H1 (cell line): ENCODE results near the gene GRIP2. TPM values are rescaled to one million over a fixed set of nuclear protein-coding genes. Genes with fewer than 3 reads are reported as not detected.

ENCODE experiments used
- CTCF ChIA-PET: fragments of 300-600 bp; sonication (Branson Sonifier 250); formaldehyde crosslinking; loops from one replicate; lab custom pipeline; 2021; ENCODE audit not compliant: partially characterized antibody; lab: Charles Lee
- POLR2A ChIA-PET: fragments of 300-600 bp; sonication (Branson Sonifier 250); formaldehyde crosslinking; loops from one replicate; lab custom pipeline; 2021; ENCODE audit warnings: inconsistent platforms; ENCODE audit not compliant: partially characterized antibody; lab: Charles Lee
- DNase-seq, 2 experiments: peaks; one replicate each; pipeline versions ENCODE4 v3.0.0 to v3.0.0-alpha.2; 2010 to 2022; ENCODE audit warnings: low spot score in 2 of 2, low read depth in 1 of 2, mixed read lengths in 1 of 2
- FAIRE-seq: peaks from 2 replicates; lab custom pipeline; 2011; peaks lifted over from hg19 to GRCh38; lab: Jason Lieb, UNC
- H2AFZ ChIP-seq: 2 replicates; pipeline ENCODE4 v1.8.1; 2012; ENCODE audit warnings: low read length, inconsistent platforms
- H2AK5ac ChIP-seq: 2 replicates; pipeline ENCODE4 v1.6.1; 2013; ENCODE audit warnings: low read depth, low read length
- H2BK120ac ChIP-seq: replicated peaks from 2 replicates; pipeline ENCODE3; 2013; ENCODE audit warnings: low read depth, low read length, inconsistent platforms
- H2BK12ac ChIP-seq: 2 replicates; pipeline ENCODE4 v1.6.1; 2013; ENCODE audit warnings: low read depth, low read length
- H2BK15ac ChIP-seq: 2 replicates; pipeline ENCODE4 v1.6.1; 2013; ENCODE audit warnings: low read length
- H2BK20ac ChIP-seq: 2 replicates; pipeline ENCODE4 v1.6.1; 2013; ENCODE audit warnings: low read length
- H2BK5ac ChIP-seq: 2 replicates; pipeline ENCODE4 v1.6.1; 2013; ENCODE audit warnings: low read depth, low read length
- H3K14ac ChIP-seq: 2 replicates; pipeline ENCODE4 v1.6.1; 2013; ENCODE audit warnings: inconsistent platforms; ENCODE audit not compliant: insufficient read length
- H3K18ac ChIP-seq: 2 replicates; pipeline ENCODE4 v1.6.1; 2013; ENCODE audit warnings: low read length; ENCODE audit errors: extremely low read depth
- H3K23ac ChIP-seq: 2 replicates; pipeline ENCODE4 v1.6.1; 2013; ENCODE audit warnings: inconsistent platforms; ENCODE audit not compliant: insufficient read length
- H3K23me2 ChIP-seq: 2 replicates; pipeline ENCODE4 v1.6.1; 2013; ENCODE audit warnings: low read depth, low read length
- H3K27ac ChIP-seq: 2 replicates; pipeline ENCODE4 v1.6.1; 2011; ENCODE audit warnings: low read depth, low read length, inconsistent platforms
- H3K27me3 ChIP-seq, 4 experiments: replicated peaks in 1 of 4; 1 replicate in 1 of 4; 2 replicates in 3 of 4; pipeline versions ENCODE4 v1.6.1 to v1.8.1; 2011 to 2013; ENCODE audit warnings: low read length in 3 of 4, mild to moderate bottlenecking in 3 of 4, inconsistent platforms in 2 of 4, mixed read lengths in 2 of 4, moderate library complexity in 1 of 4; ENCODE audit not compliant: control insufficient read depth in 3 of 4, insufficient read depth in 3 of 4; ENCODE audit errors: extremely low read depth in 1 of 4
- H3K36me3 ChIP-seq, 4 experiments: 2 replicates each; pipeline versions ENCODE4 v1.6.1 to v1.8.1; 2011 to 2013; ENCODE audit warnings: mild to moderate bottlenecking in 4 of 4, low read length in 3 of 4, moderate library complexity in 2 of 4, control low read depth in 1 of 4, inconsistent platforms in 1 of 4; ENCODE audit not compliant: insufficient read depth in 4 of 4, control insufficient read depth in 2 of 4
- H3K4ac ChIP-seq: replicated peaks from 2 replicates; pipeline ENCODE3; 2013; ENCODE audit warnings: low read length, low read depth, mixed read lengths, inconsistent platforms; ENCODE audit not compliant: insufficient read length
- H3K4me1 ChIP-seq, 4 experiments: replicated peaks in 1 of 4; 1 replicate in 1 of 4; 2 replicates in 3 of 4; pipeline versions ENCODE4 v1.6.1 to v1.8.1; 2011 to 2013; ENCODE audit warnings: low read length in 3 of 4, inconsistent platforms in 2 of 4, mixed read lengths in 1 of 4; ENCODE audit not compliant: insufficient read depth in 4 of 4, control insufficient read depth in 3 of 4
- H3K4me2 ChIP-seq, 2 experiments: 2 replicates each; pipeline versions ENCODE4 v1.6.1 to v1.8.1; 2011 to 2013; ENCODE audit warnings: low read depth in 2 of 2, low read length in 2 of 2, control low read depth in 1 of 2, inconsistent platforms in 1 of 2, mild to moderate bottlenecking in 1 of 2; ENCODE audit not compliant: insufficient read depth in 1 of 2
- H3K4me3 ChIP-seq, 4 experiments: fragments of 200-600, 300-600 bp in 1 of 4; sonication (generic), shearing (Covaris generic), sonication (Bioruptor Twin) in 1 of 4; 2 replicates each; pipeline versions ENCODE4 v1.5.1 to v1.8.1; 2011 to 2016; ENCODE audit warnings: low read length in 4 of 4, low read depth in 3 of 4, control low read depth in 2 of 4, inconsistent platforms in 2 of 4, mild to moderate bottlenecking in 2 of 4, mixed read lengths in 1 of 4, moderate library complexity in 1 of 4; ENCODE audit not compliant: insufficient read depth in 2 of 4; ENCODE audit errors: extremely low read depth in 1 of 4
- H3K56ac ChIP-seq: replicated peaks from 2 replicates; pipeline ENCODE3; 2013; ENCODE audit warnings: low read depth, mild to moderate bottlenecking, mixed read lengths, low read length, inconsistent platforms; ENCODE audit not compliant: insufficient read length
- H3K79me1 ChIP-seq: 2 replicates; pipeline ENCODE4 v1.6.1; 2013; ENCODE audit warnings: low read depth, low read length, control low read depth
- H3K79me2 ChIP-seq, 2 experiments: 2 replicates each; pipeline versions ENCODE4 v1.6.1 to v1.8.1; 2012 to 2013; ENCODE audit warnings: low read length in 2 of 2, mild to moderate bottlenecking in 2 of 2, inconsistent platforms in 1 of 2; ENCODE audit not compliant: insufficient read depth in 2 of 2, control insufficient read depth in 1 of 2
- H3K9ac ChIP-seq, 4 experiments: replicated peaks in 1 of 4; 1 replicate in 1 of 4; 2 replicates in 3 of 4; pipeline versions ENCODE4 v1.6.1 to v1.8.1; 2011 to 2013; ENCODE audit warnings: low read depth in 3 of 4, low read length in 3 of 4, control low read depth in 2 of 4, mild to moderate bottlenecking in 2 of 4, moderate library complexity in 2 of 4, inconsistent platforms in 1 of 4; ENCODE audit errors: extremely low read depth in 1 of 4
- H3K9me3 ChIP-seq, 2 experiments: 2 replicates each; pipeline versions ENCODE4 v1.6.1 to v1.8.1; 2012 to 2013; ENCODE audit warnings: mild to moderate bottlenecking in 2 of 2, moderate library complexity in 2 of 2, control low read depth in 1 of 2, inconsistent platforms in 1 of 2, low read depth in 1 of 2, low read length in 1 of 2, mixed read lengths in 1 of 2; ENCODE audit not compliant: insufficient read depth in 2 of 2
- H4K20me1 ChIP-seq, 2 experiments: replicated peaks in 1 of 2; 2 replicates each; pipeline versions ENCODE3 to v1.8.1; 2011 to 2013; ENCODE audit warnings: inconsistent platforms in 2 of 2, low read length in 2 of 2, mild to moderate bottlenecking in 1 of 2; ENCODE audit not compliant: insufficient read depth in 2 of 2, control insufficient read depth in 1 of 2
- H4K5ac ChIP-seq: 2 replicates; pipeline ENCODE4 v1.6.1; 2013; ENCODE audit warnings: low read length, low read depth, mixed read lengths, inconsistent platforms; ENCODE audit not compliant: insufficient read length
- H4K8ac ChIP-seq: 2 replicates; pipeline ENCODE4 v1.8.0; 2013; ENCODE audit warnings: mild to moderate bottlenecking, moderate library complexity, low read length, inconsistent platforms; ENCODE audit not compliant: insufficient read depth; ENCODE audit errors: extremely low read depth
- H4K91ac ChIP-seq: replicated peaks from 2 replicates; pipeline ENCODE3; 2013; ENCODE audit warnings: low read length, mixed read lengths, inconsistent platforms; ENCODE audit not compliant: insufficient read length
- CBX5 ChIP-seq: fragments of 300-800, 300-1000 bp; sonication (generic); IDR thresholded peaks from 2 replicates; pipeline ENCODE4 v1.7.1; 2016; ENCODE audit warnings: antibody characterized with exemption, low read length, low read depth
- GTF2F1 ChIP-seq: IDR thresholded peaks from 2 replicates; pipeline ENCODE4 v1.6.1; 2012; ENCODE audit warnings: low read depth, low read length, improper control_type of control experiment, borderline replicate concordance
- HDAC6 ChIP-seq: IDR thresholded peaks from one replicate; pipeline ENCODE4 v1.7.1; 2012; ENCODE audit warnings: low read depth, mild to moderate bottlenecking, inconsistent platforms, low read length, moderate library complexity
- KDM1A ChIP-seq: fragments of 200-600, 300-600 bp; sonication (generic); IDR thresholded peaks from 2 replicates; pipeline ENCODE4 v1.7.1; 2016; ENCODE audit warnings: mild to moderate bottlenecking, low read length, borderline replicate concordance
- KDM4A ChIP-seq: IDR thresholded peaks from one replicate; pipeline ENCODE4 v1.7.1; 2012; ENCODE audit warnings: low read depth, mild to moderate bottlenecking, moderate library complexity, low read length, inconsistent platforms; ENCODE audit not compliant: severe bottlenecking
- NRF1 ChIP-seq: IDR thresholded peaks from 2 replicates; pipeline ENCODE4 v1.6.1; 2011; ENCODE audit warnings: mild to moderate bottlenecking, low read depth, low read length, improper control_type of control experiment
- POLR2A ChIP-seq, 2 experiments: IDR thresholded peaks; 1 replicate in 1 of 2; 2 replicates in 1 of 2; pipeline ENCODE4 v1.6.1; 2011; ENCODE audit warnings: low read depth in 2 of 2, low read length in 2 of 2, mild to moderate bottlenecking in 2 of 2; ENCODE audit errors: control extremely low read depth in 1 of 2
- RAD21 ChIP-seq, 2 experiments: IDR thresholded peaks in 1 of 2; conservative IDR thresholded peaks in 1 of 2; 2 replicates each; pipeline ENCODE4 v1.6.1; 2011; ENCODE audit warnings: low read depth in 2 of 2, low read length in 2 of 2, improper control_type of control experiment in 1 of 2, inconsistent platforms in 1 of 2, mild to moderate bottlenecking in 1 of 2, moderate library complexity in 1 of 2
- SP2 ChIP-seq: IDR thresholded peaks from 2 replicates; pipeline ENCODE4 v1.6.1; 2012; ENCODE audit warnings: mild to moderate bottlenecking, low read length, inconsistent platforms
- TAF7 ChIP-seq: optimal IDR thresholded peaks from 2 replicates; pipeline ENCODE3; 2011; ENCODE audit warnings: low read depth, mild to moderate bottlenecking, inconsistent platforms, low read length, moderate library complexity, borderline replicate concordance
- TCF12 ChIP-seq: IDR thresholded peaks from 2 replicates; pipeline ENCODE4 v1.6.1; 2011; ENCODE audit warnings: low read depth, mild to moderate bottlenecking, low read length
- WGBS, 2 experiments: shearing (Covaris generic) in 1 of 2; methylation state at CpG; one replicate each; pipeline versions ENCODE4 v1.1.6 to v1.1.7; 2013 to 2015; ENCODE audit warnings: low lambda C conversion rate in 2 of 2, mixed read lengths in 2 of 2, inconsistent platforms in 1 of 2, low coverage in 1 of 2, missing lambda C conversion rate in 1 of 2; ENCODE audit not compliant: insufficient replicate concordance in 2 of 2, insufficient coverage in 1 of 2, insufficient read length in 1 of 2; ENCODE audit errors: extremely low coverage in 1 of 2, missing lambda C conversion rate in 1 of 2; 5-methylcytosine and 5-hydroxymethylcytosine counted together
- polyA plus RNA-seq, 7 experiments: library from polyadenylated mRNA; depleted of rRNA in 3 of 7; stranded (reverse) in 5 of 7; unstranded in 2 of 7; fragments of >200 nt in 5 of 7; fragments of 200-250 nt in 2 of 7; gene quantifications; 1 replicate in 5 of 7; 2 replicates in 1 of 7; 4 replicates in 1 of 7; pipeline versions ENCODE4 v1.2.1 to v1.2.3, GENCODE V29; 2011 to 2013; ENCODE audit warnings: missing spikeins in 2 of 7, mixed read lengths in 2 of 7
- total RNA-seq: library from RNA; stranded (reverse); fragmentation: NEBNext Ultra II Directional; extraction: Animal tissue kit (Norgen Biotek cat#: 25700); gene quantifications from 2 replicates; pipeline ENCODE4 v1.2.1, GENCODE V29; 2021
- TF ChIP-seq, protein P1 (sequence below): IDR thresholded peaks from 2 replicates; pipeline ENCODE4 v1.6.1; 2011; ENCODE audit warnings: low read length, improper control_type of control experiment

Gene GRIP2
- total and polyA plus RNA-seq, 2 of the 8 experiments (the other 6 are each of a cell fraction or from before 2014, with no cell fraction given) = 2.5 to 6.4 TPM

DNA sequence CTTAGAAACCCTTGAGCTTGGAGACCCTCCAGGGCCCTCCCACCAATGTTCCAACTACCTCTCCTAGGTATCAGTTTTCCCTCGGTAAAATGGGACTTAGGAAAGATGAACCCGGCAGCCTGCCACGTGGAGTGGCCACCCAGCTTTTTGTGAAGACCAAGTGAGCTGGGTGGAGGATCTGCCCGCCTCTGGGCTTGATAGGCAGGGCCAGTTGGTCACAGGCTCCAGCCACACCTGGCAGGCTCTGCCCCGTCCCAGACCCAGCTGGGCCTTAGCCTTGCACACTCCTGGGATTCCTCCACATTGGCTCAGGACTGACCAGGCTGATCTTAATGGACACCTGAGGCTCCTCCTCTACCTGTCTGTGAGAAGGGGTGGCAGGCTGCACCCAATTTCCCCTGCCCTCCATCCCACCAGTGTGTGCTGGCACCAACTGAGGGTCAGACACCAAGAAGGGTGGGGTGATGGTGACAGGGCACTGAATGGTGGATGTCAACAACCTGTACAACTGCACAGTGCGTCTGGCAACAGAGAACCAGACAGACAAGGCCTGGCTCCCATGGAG, 761 bp upstream of the GRIP2 start:
- H3K9me3 ChIP-seq = no peaks in the 10 kb centered on the region
- H3K18ac ChIP-seq = peak overlapping the region; percentile 21; the same call in 1 of the 2 replicates
- no peak overlapping the region for H4K5ac ChIP-seq
- H3K4me2 ChIP-seq = no peak overlapping the region
- H4K8ac ChIP-seq = no peak overlapping the region
- H3K4me3 ChIP-seq = no peak overlapping the region
- DNase-seq (no peak), FAIRE-seq (no peak)
- no peaks in the 10 kb centered on the region for H3K36me3 ChIP-seq
- peak overlapping the region; percentile 48 for H4K91ac ChIP-seq
- H2BK20ac ChIP-seq = 0 out of 2 replicates have a peak overlapping the region, but pooled peaks have one; percentile 32
- CTCF ChIA-PET = interaction anchor here (0.9 to 12.2 kb wide), 3 partner anchors 7 to 32 kb away, joined by 4 to 171 read pairs (median 20); no protein-coding TSS in a partner anchor
- no peak overlapping the region for H2AFZ ChIP-seq
- H3K56ac ChIP-seq = no peak overlapping the region
- no peak overlapping the region for H2BK5ac ChIP-seq
- H2BK12ac ChIP-seq = peak overlapping the region; percentile 55; the same call in 1 of the 2 replicates
- peaks cover 0 to 12% (median 8%) of the 10 kb centered on the region in 4 experiments; a peak in 5 of 7 replicates for H3K4me1 ChIP-seq
- H3K23me2 ChIP-seq = no peaks in the 10 kb centered on the region
- no peak overlapping the region for H3K14ac ChIP-seq
- POLR2A ChIA-PET = interaction anchor here (1.6 kb wide), 1 partner anchor 61 kb away, joined by 3 read pairs; no protein-coding TSS in a partner anchor
- H3K9ac ChIP-seq = no peak overlapping the region
- H4K20me1 ChIP-seq = no peaks in the 10 kb centered on the region
- WGBS, 2 experiments = 90% methylated on average over 6 of the region's 6 CpGs; no CpG with 5 or more reads in 1 of the 2 experiments
- H3K4ac ChIP-seq = peak overlapping the region; percentile 45
- H3K23ac ChIP-seq = no peak overlapping the region
- H2BK120ac ChIP-seq = no peak overlapping the region
- H2BK15ac ChIP-seq = peak overlapping the region; percentile 81; the same call in 1 of the 2 replicates
- no peaks in the 10 kb centered on the region for H3K27me3 ChIP-seq
- no peaks in the 10 kb centered on the region for H3K79me1 ChIP-seq
- no peak overlapping the region for H3K27ac ChIP-seq
- H2AK5ac ChIP-seq = peak overlapping the region; percentile 76; the same call in 1 of the 2 replicates
- H3K79me2 ChIP-seq = no peaks in the 10 kb centered on the region
- TF ChIP-seq SP2 = no peak
- TF ChIP-seq HDAC6 = no peak
- TF ChIP-seq TAF7 = no peak
- no peak for TF ChIP-seq CBX5
- no peak for TF ChIP-seq KDM1A
- TF ChIP-seq RAD21 (IDR thresholded peaks at IDR 0.05 in 1 of 2, conservative IDR thresholded peaks at IDR 0.05 in 1 of 2; ENCODE audit: low read depth in 2 of 2, low read length in 2 of 2) = no peak
- no peak for TF ChIP-seq NRF1
- TF ChIP-seq TCF12 = no peak
- no peak for TF ChIP-seq GTF2F1
- TF ChIP-seq KDM4A = no peak
- TF ChIP-seq, protein P1, sequence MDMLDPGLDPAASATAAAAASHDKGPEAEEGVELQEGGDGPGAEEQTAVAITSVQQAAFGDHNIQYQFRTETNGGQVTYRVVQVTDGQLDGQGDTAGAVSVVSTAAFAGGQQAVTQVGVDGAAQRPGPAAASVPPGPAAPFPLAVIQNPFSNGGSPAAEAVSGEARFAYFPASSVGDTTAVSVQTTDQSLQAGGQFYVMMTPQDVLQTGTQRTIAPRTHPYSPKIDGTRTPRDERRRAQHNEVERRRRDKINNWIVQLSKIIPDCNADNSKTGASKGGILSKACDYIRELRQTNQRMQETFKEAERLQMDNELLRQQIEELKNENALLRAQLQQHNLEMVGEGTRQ = no peak
- no peak for TF ChIP-seq POLR2A (IDR thresholded peaks at IDR 0.05; ENCODE audit: control extremely low read depth in 1 of 2, low read depth in 2 of 2, low read length in 2 of 2)
